ENCODE measurements around the gene SLC45A1.
A peak's percentile ranks its signal among the peaks of the same experiment; 100 is the strongest.

SLC45A1 gene

DNA sequence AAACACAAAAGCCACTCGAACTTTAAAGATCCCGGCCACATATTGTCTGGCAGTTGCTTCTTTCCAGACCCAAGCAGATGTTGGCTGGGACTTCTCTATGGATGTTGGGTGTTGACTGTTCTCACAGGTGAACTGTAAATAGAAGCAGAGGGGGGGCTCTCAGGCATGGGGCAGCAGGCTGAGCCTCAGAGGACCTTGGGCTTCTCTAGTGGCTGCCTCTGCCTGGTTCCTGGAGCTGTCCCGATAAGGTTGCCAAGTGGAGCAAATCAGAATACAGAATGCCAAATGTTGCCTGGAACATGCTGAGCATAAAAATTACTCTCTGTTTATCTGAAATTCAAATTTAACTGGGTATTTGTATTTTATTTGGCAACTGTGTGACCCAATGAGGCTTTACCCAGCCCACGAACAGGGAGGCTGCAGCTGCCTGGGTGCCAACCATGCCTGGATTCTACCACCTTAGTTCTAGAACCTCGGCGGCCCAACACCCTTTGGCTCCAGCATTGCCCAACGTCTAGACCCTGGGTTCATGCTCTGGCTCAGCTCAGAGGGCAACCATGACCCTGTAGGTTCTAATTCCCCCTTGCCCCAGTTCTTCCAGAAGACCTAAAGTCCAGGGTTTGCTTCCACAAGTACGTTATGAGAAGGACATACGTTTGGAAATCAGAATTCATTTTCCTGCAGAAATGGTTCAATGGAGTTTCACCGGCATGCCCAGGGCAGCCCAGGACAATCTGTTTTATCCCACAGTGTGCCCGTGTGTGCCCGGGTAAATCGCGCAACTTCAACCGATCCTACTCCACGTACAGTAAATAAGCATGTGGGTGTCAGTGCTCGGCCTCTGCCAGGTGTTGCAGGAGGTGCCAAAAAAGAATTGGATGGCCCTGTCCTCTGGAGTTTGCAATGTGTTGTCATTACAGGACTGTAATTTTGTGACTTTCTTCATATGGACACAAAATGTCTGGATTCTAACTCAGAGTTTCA is 5.4 kb upstream of the SLC45A1 start:
- peak; percentile 83 for DNase-seq

DNA sequence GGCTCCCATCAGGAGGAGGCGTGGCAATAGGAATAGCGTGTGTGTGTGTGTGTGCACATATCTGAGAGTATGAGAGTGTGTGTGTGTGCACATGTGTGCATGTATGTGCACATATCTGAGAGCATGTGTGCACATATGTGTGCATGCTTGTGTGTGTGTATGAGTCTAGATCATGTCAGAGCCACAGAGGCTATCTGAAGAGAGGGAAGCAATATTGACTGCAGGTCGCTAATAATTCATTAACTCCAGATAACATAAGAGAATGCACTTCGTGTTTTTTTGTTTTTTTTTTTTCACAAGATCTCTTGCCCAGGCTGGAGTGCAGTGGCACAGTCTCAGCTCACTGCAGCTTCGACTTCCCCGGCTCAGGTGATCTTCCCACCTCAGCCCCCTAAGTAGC is 4.7 kb upstream of the SLC45A1 start:
- no peak for DNase-seq

DNA sequence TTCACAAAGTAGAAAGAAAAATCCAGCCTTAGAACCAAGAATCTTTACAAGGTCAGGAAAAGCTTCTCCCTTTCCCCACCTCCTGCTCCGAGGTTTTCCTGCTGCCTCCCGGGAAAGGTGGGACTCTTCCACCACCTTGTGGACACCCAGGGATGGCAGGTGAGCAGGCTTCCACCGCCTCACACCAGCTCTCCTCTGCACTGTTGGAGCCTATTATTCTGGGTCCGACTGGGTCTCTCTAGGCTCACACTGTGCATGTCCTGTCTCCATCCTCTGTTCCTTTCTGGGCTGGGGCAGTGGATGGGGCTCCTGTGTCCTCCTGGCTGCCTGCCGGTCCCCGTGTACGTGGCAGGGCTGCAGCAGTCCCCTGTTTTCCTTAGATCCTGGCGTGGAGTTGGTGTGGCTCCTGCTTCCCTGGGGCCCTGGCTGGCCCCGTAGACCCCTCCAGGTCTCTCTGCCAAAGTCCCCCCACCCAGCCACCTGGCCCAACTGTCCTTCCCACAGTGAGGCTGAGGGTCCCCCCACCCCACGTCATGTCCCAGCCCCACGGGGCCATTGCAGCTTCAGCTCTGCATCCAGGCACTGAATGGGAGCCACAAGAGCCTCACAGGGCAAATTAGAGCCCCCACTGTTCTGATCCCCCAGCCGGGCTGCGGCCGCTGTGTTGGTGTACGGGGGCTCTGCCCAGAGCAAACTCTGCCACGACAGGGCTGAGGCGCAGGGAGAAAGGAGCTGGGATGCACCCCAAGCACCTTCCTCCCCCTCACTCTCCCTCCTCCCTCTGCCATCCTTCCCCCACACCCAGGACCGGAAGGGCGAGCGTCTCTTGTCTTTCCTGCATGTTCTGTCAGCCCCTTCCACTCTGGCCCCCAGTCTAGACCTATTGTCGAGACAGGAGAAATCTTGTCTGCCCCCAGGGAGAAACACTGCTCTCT is 3.3 kb upstream of the SLC45A1 start:
- DNase-seq, result peak; percentile 82

DNA sequence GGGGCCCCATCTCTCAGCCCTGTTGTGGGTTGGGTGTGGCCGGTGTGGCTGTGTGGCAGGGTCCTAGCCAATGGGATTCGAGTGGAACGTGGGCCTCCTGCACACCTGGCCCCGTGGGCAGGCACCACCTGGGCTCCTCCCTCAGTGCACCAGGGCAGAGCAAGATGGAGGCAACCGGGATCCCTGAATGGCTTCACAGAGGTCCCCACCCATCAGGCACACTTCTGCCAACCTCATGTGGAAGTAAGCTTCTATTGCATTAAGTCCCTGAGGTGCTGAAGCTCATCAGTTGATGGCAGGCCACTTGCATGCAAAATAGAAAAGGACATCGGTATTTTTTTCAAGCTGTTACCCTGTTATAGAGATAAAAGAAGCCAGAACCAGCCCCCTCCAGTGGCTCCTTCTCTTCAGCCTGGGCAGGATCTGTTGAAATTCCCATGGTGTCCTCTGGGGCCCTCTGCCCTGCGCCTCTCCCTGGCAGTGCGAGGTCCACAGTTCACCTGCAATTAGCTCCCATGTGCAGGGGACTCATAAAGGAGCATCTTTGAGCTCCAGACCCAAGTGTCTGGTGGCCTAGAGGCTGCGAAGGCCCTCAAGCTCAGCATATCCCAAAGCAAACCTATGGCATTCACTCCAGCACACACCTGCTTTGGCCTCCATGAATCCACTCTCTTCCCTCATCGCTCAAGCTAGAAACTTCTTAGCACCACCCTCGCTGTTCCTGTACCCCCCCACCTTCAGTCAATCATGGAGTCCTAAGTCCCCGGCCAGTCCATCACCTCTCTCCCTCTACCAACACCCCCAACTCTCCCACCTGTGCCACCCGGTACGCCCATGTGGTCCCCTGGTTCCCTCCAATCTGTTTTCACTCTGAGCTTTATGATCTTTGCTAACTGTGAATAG is 2.1 kb upstream of the SLC45A1 start:
- DNase-seq, result no peak

DNA sequence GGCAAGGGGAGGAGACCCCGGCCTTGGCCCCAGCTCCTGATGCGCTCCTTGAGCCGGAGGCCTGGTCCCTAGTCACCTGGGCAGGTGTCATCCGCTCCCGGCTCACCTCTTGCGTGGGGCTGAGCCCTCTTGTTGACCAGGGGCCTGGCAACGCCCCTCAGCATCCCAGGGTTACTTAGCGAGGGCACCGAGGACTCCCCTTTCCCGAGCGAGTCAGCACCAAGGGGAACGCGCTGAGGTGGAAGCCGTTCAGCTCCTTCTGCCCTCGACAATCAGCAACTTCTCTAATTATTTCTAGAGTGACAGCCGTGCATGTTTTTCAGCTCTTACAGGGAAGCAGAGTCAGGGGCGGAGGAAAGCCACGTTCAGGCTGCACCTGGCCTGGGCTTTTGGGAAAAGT is 522 bp downstream of the SLC45A1 start:
- DNase-seq, result peak; percentile 43

DNA sequence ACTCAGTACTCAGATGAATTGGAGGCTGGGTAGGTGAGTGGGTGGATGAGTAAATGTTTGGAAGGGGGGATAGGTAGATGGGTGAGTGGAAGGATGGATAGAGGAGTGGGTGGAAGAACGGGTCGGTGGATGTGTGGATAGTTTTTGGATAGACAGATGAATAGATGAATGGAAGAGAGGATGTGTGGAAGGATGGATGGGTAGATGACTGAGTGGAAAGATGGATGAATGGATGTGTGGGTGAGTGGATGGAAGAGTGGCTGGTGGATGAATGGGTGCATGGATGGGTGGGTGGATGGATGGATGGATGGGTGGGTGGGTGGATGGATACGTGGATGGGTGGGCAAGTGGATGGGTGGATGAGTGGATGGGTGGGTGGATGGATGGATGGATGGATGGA is 3.7 kb downstream of the SLC45A1 start:
- DNase-seq, result no peak

DNA sequence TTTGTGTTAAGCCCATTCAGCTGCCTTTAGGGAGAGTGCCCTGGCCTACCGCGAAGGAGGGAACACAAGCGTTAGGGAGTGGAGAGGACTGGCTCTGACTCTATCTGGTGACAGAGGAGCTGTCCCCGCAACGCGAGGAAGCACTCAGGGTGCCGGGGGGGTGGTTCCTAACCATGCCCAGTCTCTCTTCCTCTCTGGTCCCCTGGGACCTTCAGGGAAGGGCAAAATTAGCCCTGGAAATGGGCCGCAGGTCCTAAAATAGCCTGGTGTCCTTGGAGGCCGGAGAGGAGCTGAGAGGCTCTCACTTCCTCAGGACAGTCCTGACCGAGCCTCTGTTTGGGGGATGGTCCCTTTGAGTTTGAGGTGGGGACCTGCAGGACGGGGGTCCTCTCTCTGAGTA is 5.8 kb downstream of the SLC45A1 start:
- DNase-seq, result no peak

DNA sequence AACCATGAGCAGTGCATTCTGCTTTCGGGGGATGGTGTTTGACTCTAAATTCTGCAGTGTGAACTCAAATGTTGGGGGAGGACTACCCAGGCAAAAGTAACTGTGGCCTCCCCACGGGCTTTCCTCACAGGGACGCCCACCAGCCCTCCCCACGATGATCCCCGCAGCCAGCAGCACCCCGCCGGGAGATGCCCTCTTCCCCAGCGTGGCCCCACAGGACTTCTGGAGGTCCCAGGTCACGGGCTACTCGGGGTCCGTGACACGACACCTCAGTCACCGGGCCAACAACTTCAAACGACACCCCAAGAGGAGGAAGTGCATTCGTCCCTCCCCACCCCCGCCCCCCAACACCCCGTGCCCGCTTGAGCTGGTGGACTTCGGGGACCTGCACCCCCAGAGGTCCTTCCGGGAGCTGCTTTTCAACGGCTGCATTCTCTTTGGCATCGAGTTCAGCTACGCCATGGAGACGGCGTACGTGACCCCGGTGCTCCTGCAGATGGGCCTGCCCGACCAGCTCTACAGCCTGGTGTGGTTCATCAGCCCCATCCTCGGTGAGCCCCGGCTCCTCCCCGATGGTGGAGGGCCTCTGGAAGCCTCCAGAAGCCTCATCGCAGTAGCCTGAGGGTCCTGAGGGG is 6.4 kb downstream of the SLC45A1 start:
- DNase-seq, result no peak

DNA sequence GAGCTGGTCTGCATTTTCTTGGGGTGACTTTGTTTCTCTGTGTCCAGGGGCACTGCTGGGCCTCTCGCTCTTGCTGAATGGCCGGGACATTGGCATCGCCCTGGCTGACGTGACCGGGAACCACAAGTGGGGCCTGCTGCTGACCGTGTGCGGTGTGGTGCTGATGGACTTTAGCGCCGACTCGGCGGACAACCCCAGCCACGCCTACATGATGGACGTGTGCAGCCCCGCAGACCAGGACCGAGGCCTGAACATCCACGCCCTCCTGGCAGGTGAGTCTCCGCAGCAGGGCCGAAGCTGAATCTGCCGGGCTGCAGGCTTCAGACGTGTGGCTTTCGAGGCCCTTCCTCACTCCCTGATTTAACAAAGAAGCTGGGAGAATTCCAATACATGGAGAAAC is 7.9 kb downstream of the SLC45A1 start:
- no peak for DNase-seq

DNA sequence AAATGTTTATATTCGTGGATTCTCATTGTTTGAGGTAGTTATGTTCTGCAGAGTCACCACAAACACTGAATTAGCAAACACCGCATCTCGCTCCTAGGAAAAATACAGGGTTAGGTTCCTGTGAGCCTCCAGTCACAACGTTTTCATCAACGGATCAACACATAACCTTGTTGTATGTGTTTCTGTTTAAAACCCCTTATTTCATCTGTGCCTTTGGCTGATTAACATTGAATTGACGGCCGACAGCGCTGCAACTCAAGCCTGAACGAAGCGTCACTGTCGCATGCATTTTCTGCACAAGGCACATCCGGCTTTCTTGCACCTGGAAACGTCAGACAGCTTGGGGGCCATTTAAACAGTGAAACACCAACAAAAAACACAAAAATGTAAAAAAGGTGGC is 8.4 kb downstream of the SLC45A1 start:
- DNase-seq, result no peak

DNA sequence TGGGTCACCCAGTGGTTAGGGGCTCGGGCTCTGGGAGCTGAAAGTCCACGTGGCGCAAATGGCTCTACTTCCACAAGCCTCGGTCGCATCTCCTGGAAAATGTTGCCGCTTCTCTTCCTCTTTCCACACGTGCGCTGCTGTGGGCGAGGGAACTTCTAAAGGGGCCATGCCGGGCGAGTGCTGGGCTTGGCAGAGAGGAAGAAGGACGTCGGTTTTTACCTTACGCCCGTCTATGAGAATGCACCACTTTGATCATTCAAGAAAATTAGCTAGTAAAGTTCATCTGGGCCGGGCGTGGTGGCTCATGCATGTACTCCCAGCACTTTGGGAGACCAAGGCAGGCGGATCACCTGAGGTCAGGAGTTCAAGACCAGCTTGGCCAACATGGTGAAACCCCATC is 10.4 kb downstream of the SLC45A1 start:
- DNase-seq, result no peak

DNA sequence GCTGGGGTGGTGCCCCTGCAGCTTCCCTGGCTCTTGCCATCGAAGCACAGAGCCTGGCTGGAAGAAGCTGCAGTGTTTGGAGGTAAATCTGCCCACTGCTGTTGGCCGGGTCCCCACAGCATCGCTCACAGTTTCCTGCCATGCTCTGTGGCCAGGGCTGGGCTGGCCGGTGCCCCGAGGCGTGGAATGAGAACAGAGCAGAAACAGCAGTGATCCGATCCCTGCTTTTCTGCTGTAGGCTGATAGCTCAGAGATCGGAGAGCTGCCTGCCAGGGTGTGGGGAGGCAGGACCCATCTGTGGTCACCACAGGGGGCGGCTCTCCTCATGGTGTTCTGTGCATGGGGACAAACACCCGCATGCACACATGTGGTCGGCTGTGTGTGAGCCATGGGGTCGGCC is 11.5 kb downstream of the SLC45A1 start:
- DNase-seq, result no peak

DNA sequence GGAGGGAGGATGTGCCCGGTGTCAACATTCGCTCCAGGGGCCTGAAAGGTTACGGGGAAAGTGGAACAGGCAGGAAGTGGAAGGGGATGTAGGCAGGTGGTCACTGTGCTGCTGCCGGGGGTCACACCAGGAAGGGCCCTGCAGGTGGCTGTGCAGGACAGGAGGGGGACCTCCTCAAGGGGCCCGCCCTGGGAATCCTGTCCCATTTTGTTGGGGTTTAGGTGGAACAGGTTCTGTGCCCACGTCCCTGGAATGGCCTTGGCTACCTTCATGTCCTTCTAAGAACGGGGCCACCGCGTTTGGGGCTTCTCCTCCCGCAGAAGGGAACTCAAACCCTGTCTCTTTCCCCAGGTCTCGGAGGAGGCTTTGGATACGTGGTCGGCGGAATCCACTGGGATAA is 11.9 kb downstream of the SLC45A1 start:
- no peak for DNase-seq

DNA sequence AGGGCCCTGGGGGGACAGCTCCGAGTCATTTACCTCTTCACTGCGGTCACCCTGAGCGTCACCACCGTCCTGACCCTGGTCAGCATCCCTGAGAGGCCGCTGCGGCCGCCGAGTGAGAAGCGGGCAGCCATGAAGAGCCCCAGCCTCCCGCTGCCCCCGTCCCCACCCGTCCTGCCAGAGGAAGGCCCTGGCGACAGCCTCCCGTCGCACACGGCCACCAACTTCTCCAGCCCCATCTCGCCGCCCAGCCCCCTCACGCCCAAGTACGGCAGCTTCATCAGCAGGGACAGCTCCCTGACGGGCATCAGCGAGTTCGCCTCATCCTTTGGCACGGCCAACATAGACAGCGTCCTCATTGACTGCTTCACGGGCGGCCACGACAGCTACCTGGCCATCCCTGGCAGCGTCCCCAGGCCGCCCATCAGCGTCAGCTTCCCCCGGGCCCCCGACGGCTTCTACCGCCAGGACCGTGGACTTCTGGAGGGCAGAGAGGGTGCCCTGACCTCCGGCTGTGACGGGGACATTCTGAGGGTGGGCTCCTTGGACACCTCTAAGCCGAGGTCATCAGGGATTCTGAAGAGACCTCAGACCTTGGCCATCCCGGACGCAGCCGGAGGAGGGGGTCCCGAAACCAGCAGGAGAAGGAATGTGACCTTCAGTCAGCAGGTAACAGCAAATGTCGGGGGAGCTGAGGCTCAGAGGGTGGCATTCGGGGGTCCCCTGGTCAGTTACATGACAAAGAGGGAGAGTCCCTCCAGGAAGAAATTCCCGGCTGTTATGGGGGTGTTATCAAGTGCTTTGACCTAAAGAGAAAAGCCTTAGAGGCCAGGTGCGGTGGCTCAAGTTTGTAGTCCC is 12.6 kb downstream of the SLC45A1 start:
- no peak for DNase-seq

DNA sequence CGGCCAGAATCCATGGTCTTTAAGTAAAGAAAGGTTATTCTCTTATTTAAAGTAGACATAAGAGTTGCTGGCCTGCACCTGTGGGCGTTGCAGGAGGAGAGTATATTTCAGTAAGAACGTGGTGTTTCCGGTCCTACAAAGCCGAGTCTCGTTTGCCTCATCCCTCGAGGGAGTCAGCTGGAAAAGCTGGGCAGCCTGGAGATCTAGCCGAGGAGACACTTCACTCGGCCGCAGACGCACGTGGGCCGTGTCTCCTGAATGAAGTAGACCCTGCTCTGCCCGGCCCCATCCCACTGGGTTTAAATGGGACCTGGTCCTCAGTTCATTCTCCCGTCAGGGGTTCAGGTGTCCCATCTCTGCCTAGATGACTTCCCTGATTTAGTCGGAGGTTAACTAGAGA is 14.9 kb downstream of the SLC45A1 start:
- no peak for DNase-seq

DNA sequence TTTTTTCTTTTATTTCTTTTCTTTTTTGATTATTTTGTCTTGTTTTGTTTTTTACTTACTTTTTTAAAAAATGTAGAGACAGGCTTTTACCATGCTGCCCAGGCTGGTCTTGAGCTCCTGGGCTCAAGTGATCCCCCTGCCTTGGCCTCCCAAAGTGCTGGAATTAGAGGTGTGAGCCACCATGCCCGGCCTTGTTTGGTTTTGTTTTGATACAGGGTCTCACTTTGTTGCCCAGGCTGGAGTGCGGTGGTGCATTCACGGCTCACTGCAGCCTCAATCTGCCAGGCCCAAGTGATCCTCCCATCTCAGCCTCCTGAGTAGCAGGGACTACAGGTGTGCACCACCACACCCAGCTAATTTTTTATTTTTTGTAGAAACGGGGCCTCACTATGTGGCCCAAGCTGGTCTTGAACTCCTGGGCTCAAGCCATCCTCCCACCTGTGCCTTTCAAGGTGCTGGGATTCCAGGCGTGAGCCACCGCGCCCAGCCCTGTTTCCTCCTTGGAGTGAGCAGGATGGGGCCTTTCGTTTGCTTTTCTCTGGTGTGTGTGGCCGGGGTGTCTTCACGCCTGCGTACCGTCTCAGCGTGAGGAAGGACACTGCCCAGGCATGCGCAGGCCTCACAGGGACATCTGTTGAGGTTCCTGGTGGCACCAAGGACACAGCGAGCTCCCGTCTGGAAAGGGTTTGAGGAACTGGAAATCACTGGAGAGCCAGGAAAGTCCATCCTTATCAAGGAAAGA is 15.5 kb downstream of the SLC45A1 start:
- no peak for DNase-seq

DNA sequence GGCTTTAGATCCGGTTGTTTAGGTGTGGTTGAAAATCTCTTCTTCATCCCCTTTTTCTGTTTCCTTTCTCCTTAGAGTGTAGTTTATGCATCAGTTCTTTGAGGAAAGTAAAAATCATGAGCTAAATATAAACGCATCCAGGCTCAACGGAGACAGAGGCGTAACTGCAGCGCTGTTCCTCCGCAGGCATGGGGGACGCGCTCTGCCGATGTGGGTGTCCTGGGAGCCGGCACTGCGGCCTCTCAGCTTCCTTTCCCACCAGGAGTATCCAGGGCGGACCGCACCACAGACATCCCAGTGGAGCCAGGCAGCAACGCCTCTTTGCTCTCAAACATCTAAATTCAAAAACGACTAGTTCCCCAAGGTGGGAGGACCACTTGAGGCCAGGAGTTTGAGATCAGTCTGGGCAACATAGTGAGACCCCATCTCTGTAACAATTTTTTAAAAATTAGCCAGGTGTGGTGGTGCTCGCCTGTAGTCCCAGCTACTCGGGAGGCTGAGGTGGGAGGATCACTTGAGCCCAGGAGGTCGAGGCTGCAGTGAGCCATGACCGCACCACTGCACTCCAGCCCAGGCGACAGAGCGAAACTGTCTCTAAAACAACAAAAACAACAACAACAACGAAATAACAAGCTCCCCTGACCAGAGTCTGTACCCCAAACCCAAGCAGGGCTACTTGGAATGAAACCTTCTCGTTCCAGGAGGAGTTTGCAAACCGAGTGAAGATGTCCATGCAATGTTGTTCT is 16.4 kb downstream of the SLC45A1 start:
- no peak for DNase-seq

DNA sequence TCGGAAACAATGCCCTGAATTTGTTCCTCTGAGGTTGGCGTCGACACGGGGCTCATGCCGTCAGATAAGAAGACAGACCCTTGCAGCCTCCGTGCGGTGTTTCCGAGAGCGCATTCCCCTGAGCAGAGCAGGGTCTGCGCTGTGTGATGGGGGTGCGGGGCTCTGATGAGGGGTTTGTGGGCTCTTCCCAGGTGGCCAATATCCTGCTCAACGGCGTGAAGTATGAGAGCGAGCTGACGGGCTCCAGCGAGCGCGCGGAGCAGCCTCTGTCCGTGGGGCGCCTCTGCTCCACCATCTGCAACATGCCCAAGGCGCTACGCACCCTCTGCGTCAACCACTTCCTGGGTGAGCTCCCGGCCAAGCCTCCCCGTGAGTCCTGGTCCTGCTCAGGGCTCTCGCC is 17.3 kb downstream of the SLC45A1 start:
- DNase-seq, result no peak

DNA sequence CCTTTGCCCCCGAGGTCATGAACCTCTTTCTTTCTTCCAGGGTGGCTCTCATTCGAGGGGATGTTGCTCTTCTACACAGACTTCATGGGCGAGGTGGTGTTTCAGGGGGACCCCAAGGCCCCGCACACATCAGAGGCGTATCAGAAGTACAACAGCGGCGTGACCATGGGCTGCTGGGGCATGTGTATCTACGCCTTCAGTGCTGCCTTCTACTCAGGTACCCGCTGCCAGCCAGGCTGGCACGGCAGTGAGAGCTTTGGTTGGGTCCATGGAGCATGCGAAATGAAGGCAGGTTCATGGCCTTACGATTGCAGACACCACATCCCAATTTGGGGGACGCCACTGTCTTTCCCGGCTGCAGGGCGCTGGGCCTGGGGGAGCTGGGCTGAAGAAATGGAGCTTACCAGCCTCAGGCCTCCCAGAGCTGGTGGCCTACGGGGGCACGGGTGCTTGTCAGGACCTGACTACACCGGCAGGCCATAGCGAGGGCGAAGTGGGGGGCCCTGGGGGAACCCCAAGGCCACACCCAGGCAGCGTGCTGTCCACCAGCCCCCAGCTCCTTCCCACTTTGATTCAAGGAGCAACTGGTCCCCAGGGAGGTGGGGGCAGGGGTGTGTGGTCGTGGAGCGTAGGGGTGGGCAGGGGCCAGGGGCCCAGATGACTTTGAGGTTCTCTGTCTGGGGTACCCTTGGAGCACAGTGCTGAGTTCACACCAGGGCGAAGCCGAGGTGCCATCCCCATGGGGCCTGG is 20.0 kb downstream of the SLC45A1 start:
- DNase-seq, result no peak
